Measurements from ENCODE around the gene AFF1.

DNA sequence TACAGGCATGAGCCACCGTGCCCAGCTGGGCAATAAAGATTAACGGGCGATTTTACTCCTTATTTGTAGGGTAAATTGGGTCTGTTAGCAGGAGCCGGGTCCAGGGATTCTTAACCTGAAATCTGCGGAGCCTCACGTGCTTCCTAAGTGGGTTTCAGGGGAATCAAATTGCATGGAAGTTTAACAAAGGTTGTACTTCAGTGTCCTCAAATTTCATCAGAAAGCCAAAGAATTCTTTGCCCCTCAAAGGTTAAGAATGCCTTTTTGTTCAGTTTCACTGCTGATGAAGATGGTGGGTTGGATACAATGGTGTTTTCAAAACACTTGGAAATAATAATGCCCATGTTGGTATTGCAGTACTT is 67.9 kb downstream of the AFF1 start:
- TF ChIP-seq, protein P1, sequence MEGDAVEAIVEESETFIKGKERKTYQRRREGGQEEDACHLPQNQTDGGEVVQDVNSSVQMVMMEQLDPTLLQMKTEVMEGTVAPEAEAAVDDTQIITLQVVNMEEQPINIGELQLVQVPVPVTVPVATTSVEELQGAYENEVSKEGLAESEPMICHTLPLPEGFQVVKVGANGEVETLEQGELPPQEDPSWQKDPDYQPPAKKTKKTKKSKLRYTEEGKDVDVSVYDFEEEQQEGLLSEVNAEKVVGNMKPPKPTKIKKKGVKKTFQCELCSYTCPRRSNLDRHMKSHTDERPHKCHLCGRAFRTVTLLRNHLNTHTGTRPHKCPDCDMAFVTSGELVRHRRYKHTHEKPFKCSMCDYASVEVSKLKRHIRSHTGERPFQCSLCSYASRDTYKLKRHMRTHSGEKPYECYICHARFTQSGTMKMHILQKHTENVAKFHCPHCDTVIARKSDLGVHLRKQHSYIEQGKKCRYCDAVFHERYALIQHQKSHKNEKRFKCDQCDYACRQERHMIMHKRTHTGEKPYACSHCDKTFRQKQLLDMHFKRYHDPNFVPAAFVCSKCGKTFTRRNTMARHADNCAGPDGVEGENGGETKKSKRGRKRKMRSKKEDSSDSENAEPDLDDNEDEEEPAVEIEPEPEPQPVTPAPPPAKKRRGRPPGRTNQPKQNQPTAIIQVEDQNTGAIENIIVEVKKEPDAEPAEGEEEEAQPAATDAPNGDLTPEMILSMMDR (IDR thresholded peaks at IDR 0.05): no peak
- TF ChIP-seq POLR2A (IDR thresholded peaks at IDR 0.05): no peak
